ENCODE results near the gene RRAGB.

The RRAGB gene

GRCh38 chrX:55777596-55777995, 60.0 kb downstream of the RRAGB start:
- no peak for DNase-seq

GRCh38 chrX:55778322-55778721, 60.8 kb downstream of the RRAGB start:
- DNase-seq, result no peak

- no peak for DNase-seq
These were observed 66.2 kb downstream of the RRAGB start for GRCh38 chrX:55783723-55784122.

- no peak for DNase-seq
These were observed 69.5 kb downstream of the RRAGB start for GRCh38 chrX:55787063-55787462.

- no peak for DNase-seq
These were observed 70.2 kb downstream of the RRAGB start for GRCh38 chrX:55787727-55788126.

GRCh38 chrX:55794405-55794804, 76.9 kb downstream of the RRAGB start:
- no peak for DNase-seq

GRCh38 chrX:55796496-55796895, 78.9 kb downstream of the RRAGB start:
- DNase-seq, result no peak

GRCh38 chrX:55801811-55802210, 84.3 kb downstream of the RRAGB start:
- no peak for DNase-seq
